ENCODE measurements around the gene TIMP3. TPM values are rescaled to one million over a fixed set of nuclear protein-coding genes. Genes with fewer than 3 reads are reported as not detected.

Gene TIMP3
- polyA plus RNA-seq, 3 donors: not detected

GRCh38 chr22:32791485-32791884 is 10.0 kb upstream of the TIMP3 start:
- Histone ChIP-seq H2AFZ (ENCODE audit: insufficient read depth, low read depth, low read length, poor library complexity, severe bottlenecking) (no peak overlapping the region), H3K27ac (ENCODE audit: low read depth in 1 of 2, low read length in 2 of 2) (no peak overlapping the region), H3K9me3 (replicated peaks in 1 of 2; ENCODE audit: control insufficient read depth in 1 of 2, insufficient read depth in 1 of 2, low read length in 2 of 2) (no peaks in the 10 kb centered on the region), H3K4me2 (replicated peaks; ENCODE audit: extremely low read depth, low read length, poor library complexity, severe bottlenecking) (no peak overlapping the region), H3K79me2 (ENCODE audit: insufficient read depth, low read length) (no peaks in the 10 kb centered on the region), H3K4me1 (ENCODE audit: control insufficient read depth in 1 of 2, insufficient read depth in 2 of 2, low read length in 2 of 2) (no peaks in the 10 kb centered on the region), H3K9ac (ENCODE audit: insufficient read depth, low read length, poor library complexity, severe bottlenecking) (no peak overlapping the region), H4K20me1 (ENCODE audit: insufficient read depth, low read length) (no peaks in the 10 kb centered on the region), H3K27me3 (ENCODE audit: control insufficient read depth in 2 of 2, insufficient read depth in 2 of 2, low read length in 2 of 2) (no peaks in the 10 kb centered on the region), H3K4me3 (replicated peaks in 1 of 3; ENCODE audit: low read depth in 2 of 3, low read length in 3 of 3) (no peak overlapping the region), H3K36me3 (replicated peaks in 1 of 2; ENCODE audit: control insufficient read depth in 1 of 2, insufficient read depth in 2 of 2, low read length in 2 of 2) (no peaks in the 10 kb centered on the region)
- no peaks in the 10 kb centered on the region for H3K9me3 Mint-ChIP-seq
- no peaks in the 10 kb centered on the region for H3K36me3 Mint-ChIP-seq
- TF ChIP-seq CTCF (IDR thresholded peaks at IDR 0.05): no peak
- H3K27ac Mint-ChIP-seq: no peak overlapping the region
- WGBS (ENCODE audit: insufficient coverage): 94% methylated on average over 5 of the region's 7 CpGs
- no peaks in the 10 kb centered on the region for H3K4me1 Mint-ChIP-seq
- no peak for DNase-seq
- peaks cover 0 to 15% (median 6%) of the 10 kb centered on the region in 3 donors for H3K27me3 Mint-ChIP-seq (ENCODE audit: low read depth in 3 of 3)
- H3K4me3 Mint-ChIP-seq: no peak overlapping the region
- intact Hi-C loops (cut with micrococcal nuclease): no loop called here

GRCh38 chr22:32793589-32793988 is 7.9 kb upstream of the TIMP3 start:
- H3K27ac Mint-ChIP-seq: no peak overlapping the region
- H4K20me1 ChIP-seq (ENCODE audit: insufficient read depth, low read length): no peaks in the 10 kb centered on the region
- H3K36me3 Mint-ChIP-seq: no peaks in the 10 kb centered on the region
- H2AFZ ChIP-seq (ENCODE audit: insufficient read depth, low read depth, low read length, poor library complexity, severe bottlenecking): no peak overlapping the region
- H3K4me2 ChIP-seq (replicated peaks; ENCODE audit: extremely low read depth, low read length, poor library complexity, severe bottlenecking): no peak overlapping the region
- no peaks in the 10 kb centered on the region for H3K36me3 ChIP-seq (replicated peaks in 1 of 2; ENCODE audit: control insufficient read depth in 1 of 2, insufficient read depth in 2 of 2, low read length in 2 of 2)
- no peaks in the 10 kb centered on the region for H3K9me3 Mint-ChIP-seq
- no peaks in the 10 kb centered on the region for H3K27me3 ChIP-seq (ENCODE audit: control insufficient read depth in 2 of 2, insufficient read depth in 2 of 2, low read length in 2 of 2)
- no peak overlapping the region for H3K27ac ChIP-seq (ENCODE audit: low read depth in 1 of 2, low read length in 2 of 2)
- no peak overlapping the region for H3K9ac ChIP-seq (ENCODE audit: insufficient read depth, low read length, poor library complexity, severe bottlenecking)
- peaks cover 2% of the 10 kb centered on the region for H3K4me1 Mint-ChIP-seq
- no peaks in the 10 kb centered on the region for H3K79me2 ChIP-seq (ENCODE audit: insufficient read depth, low read length)
- intact Hi-C loops (cut with micrococcal nuclease): no loop called here
- peaks cover 4 to 26% (median 7%) of the 10 kb centered on the region in 3 donors for H3K27me3 Mint-ChIP-seq (ENCODE audit: low read depth in 3 of 3)
- no peak overlapping the region for H3K4me3 ChIP-seq (replicated peaks in 1 of 3; ENCODE audit: low read depth in 2 of 3, low read length in 3 of 3)
- H3K4me1 ChIP-seq (ENCODE audit: control insufficient read depth in 1 of 2, insufficient read depth in 2 of 2, low read length in 2 of 2): peaks cover 0 to 5% of the 10 kb centered on the region in 2 donors
- H3K9me3 ChIP-seq (replicated peaks in 1 of 2; ENCODE audit: control insufficient read depth in 1 of 2, insufficient read depth in 1 of 2, low read length in 2 of 2): no peaks in the 10 kb centered on the region
- no peak for DNase-seq
- no peak for TF ChIP-seq CTCF (IDR thresholded peaks at IDR 0.05)
- H3K4me3 Mint-ChIP-seq: no peak overlapping the region
